Measurements from ENCODE around the gene CSNK1D.
A peak's percentile ranks its signal among the peaks of the same experiment; 100 is the strongest.

Gene CSNK1D

GRCh38 chr17:82294064-82294773 lies 20.7 kb upstream of the CSNK1D start:
- DNase-seq = no peak

DNA sequence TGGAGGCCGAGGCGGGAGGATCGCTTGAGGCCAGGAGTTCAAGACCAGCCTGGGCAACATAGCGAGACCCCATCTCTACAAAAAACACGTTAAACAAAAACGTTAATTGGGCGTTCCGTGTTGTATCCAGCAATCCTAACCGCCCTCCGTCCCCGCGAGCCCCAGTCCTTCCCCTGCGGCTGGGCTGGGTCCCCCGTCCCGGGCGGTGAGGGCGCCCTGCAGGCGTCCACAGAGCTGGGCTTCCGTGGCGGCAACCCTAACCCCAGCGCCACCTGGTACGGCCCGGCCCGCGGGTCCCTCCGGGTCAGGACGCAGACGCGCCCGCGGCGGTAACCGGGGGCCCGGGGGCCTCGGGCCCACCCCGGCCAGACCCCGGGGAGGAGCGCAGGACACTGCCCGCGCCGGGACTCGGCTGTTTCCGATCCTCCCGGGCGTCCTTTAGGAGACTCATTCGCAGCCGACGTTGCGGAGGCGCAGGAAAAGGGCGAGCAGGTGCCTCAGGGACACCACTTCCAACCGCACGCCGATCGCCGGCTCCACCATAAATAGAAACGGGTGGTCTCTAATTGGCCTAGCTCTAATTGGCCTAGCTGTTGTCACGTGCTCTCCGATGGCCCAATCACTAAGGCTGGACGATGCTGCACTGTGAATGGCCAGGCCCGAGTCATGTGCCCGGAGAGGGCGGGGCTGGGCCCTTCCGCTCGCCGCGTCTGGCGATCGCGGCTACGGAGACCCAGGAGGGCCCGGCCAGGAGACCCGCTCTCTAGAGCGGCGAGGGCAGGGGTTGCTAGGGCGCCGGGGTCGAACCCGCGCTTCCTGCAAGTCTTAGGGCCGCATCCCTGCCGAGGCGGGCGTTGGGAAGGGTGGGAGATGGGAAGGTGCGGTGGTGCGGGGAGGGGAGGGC lies 19.0 kb upstream of the CSNK1D start:
- peak; percentile 98 to 99 for DNase-seq

- no peak for DNase-seq
Observed at GRCh38 chr17:82291582-82292250, 18.2 kb upstream of the CSNK1D start.

DNA sequence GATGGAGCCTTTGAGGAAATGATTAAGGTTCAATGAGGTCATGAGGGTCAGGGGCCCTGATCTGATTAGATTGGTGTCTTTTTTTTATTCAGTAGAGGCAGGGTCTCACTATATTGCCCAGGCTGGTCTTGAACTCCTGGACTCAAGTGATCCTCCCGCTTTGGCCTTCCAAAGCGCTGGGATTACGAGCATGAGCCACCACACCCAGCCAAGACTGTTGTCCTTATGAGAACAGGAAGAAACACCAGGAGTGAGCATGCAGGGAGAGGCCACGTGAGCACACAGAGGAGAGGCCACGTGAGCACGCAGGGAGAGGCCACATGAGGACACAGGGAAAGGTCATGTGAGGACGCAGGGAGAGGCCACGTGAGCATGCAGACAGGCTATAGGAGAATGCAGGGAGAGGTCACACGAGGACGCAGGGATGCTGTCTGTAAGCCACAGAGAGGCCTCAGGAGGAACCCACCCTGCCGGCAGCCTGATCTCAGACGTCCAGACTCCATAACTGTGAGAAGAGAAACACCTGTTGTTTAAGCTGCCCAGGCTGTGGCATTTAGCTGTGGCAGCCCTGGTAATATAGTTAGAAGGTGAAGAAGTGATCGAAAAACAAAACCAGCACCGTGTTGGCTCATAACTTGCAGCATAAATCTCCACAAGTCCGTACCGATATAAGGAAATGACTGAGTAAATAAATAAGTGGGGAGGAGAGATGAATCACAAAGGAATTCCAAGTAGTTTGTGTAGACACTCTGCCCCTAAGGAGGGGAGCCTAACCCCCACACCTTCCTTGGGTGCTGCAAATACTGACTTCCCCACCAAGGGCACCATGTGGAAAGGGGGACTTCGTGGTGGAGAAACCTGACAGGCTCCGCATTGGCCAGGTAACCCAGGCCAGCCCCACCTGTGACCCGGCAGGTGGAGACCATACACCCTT lies 14.6 kb upstream of the CSNK1D start:
- DNase-seq = no peak

GRCh38 chr17:82287013-82287867 lies 13.7 kb upstream of the CSNK1D start:
- DNase-seq = no peak

DNA sequence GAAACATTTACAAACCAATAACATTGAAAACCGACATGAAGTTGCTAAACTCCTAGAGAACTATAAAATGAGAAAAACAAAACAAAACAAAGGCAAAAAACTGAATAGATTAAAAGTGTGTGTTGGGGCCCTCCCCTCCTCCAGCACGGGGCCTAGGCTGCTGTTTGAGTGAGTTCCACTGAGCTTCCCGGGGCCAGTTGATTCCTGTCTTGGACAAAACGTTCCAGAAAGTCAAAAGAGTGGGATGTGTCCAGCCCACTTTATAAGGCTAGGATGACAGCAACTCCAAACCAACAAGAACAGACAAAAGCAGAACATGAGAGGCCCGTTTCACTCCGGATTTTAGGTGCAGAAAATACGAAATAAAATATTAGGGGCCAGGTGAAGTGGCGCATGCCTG lies 11.6 kb upstream of the CSNK1D start:
- no peak for DNase-seq

DNA sequence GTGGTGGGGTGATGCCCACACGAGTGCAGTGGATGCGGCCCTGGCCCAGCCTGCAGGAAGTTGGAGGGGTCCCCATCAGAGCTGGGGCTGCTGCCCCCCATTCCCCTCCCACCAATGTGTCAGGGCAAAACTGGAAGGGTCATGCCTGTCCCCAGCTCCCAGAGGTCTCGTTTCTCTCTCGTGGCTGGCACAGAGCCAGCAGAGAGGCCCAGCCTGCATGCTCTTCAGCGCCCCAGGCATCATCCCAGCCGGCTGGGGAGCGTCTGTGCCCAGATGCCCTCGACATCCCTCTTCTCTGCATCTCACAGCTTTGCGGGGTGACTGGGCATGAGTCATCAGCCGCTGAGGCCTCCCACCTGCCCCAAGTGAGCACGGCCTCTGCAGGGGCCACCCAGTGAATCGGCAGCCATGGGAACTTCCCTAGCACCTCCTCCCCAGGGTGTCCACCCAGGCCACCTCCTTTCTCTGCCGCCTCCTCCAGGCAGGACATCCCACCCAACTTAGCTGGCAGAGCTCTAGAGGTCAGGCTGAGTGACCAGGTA lies 9.8 kb upstream of the CSNK1D start:
- DNase-seq = no peak

GRCh38 chr17:82282239-82283207 lies 9.0 kb upstream of the CSNK1D start:
- DNase-seq = no peak

DNA sequence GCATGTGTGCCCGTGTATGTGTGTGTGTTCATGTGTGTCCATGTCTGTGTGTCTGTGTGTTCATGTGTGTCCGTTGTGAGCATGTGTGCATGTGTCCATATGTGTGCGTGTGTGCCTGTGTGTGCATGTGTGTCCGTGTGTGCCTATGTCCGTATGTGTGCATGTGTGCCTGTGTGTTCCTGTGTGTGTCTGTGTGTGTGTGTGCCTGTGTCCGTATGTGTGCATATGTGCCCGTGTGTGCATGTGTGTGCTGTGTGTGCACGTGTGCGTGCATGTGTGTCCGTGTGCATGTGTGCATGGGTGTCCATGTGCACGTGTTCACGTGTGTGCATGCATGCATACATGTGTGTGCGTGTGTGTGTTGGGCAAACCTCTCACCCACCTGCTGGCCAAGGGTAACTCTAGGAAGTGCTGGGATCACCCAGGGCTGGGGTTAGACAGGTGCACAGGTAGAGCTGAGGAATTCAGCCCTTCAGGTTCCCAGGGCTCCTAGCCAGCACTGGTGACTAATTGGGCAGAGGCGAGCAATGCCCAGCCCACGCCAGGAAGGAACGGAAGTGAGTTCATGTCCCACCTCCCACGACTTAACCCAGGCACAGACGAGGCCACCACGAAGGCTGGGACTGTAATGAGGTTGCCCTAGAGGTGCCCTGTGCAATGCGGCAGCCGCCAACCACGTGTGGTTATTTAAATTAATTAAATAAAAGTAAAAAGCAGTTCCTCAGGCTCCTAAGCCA lies 8.2 kb upstream of the CSNK1D start:
- no peak for DNase-seq

DNA sequence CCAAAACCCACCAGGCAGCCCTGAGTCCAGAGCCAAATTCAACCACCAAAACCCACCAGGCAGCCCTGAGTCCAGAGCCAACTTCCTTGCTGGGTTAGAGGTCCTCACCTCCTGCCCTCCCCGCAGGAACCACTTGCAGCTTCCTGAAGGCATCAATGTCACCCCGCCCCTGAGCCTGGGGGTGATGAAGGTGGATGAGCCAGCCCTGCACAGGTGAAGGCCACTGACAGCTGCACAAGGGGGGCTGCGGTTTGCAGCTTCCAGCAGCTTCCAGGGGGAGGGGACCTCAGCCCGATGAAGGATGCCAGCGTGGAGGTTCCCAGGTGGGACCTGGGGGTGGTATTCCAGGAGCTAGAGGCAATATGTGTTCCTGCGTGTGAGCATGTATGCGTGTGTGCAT lies 7.6 kb upstream of the CSNK1D start:
- no peak for DNase-seq

- no peak for DNase-seq
Observed at GRCh38 chr17:82280537-82280936, 7.0 kb upstream of the CSNK1D start.

DNA sequence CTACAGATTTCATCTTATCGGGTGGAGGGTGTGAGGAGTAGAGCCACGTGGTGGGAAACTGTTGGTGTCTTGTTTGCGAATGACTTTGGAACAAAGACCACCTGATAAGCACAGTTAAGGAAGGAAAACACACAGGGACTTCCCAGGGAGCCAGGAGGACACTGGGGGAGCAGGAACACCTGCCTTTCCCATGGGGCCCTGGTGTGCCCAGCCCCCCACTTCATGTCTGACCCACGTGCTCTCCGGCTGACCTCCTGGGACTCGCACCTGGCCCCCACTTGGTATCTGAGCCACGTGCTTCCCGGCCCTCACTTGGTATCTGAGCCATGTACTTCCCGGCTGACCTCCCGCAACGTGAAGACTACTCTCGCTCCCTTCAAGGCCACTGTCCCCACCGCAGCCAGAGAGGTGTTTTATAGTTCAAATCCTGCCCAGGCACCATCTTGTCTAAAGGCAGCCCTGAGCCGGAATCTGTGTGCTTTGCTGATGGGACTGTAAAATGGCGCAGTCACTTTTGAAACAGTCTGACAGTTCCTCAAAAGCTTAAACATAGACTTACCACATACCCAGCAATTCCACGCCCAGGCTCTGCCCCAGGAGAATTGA lies 5.4 kb upstream of the CSNK1D start:
- DNase-seq = no peak

DNA sequence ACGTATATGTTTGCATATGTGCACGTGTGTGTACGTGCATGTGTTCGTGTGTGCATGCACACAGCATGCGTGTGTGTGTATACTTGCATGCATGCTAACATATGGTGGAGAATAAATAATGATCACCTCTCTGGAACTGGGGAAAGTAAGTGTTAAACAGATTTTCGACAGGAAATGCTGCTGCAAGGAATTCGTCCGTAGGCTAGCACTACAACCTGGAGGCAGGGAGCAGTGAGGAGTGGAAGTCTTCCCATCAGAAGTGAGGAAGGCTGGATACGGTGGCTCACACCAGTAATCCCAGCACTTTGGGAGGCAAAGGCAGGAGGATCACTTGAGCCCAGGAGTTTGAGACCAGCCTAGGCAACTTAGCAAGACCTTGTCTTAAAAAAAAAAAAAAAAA lies 4.8 kb upstream of the CSNK1D start:
- DNase-seq = no peak

- DNase-seq = no peak
Observed at GRCh38 chr17:82277851-82278250, 4.4 kb upstream of the CSNK1D start.

- no peak for DNase-seq
Observed at GRCh38 chr17:82276938-82277337, 3.4 kb upstream of the CSNK1D start.

- DNase-seq = no peak
Observed at GRCh38 chr17:82275326-82275725, 1.8 kb upstream of the CSNK1D start.

GRCh38 chr17:82274134-82275020 lies 877 bp upstream of the CSNK1D start:
- DNase-seq = no peak

All from NCI-H526 (cell line).